T-helper 9 cell (primary cell): ENCODE results near the gene RWDD3.

Source experiments
- DNase-seq: peaks from one replicate; pipeline ENCODE4 v3.0.0-alpha.2; 2020
- total RNA-seq, 2 donors: gene quantifications; one replicate each; lab custom pipeline; 2026; lab: John Stamatoyannopoulos, UW

Gene RWDD3, protein sequence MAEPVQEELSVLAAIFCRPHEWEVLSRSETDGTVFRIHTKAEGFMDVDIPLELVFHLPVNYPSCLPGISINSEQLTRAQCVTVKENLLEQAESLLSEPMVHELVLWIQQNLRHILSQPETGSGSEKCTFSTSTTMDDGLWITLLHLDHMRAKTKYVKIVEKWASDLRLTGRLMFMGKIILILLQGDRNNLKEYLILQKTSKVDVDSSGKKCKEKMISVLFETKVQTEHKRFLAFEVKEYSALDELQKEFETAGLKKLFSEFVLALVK
- 1.9 to 4.1 reads per million in 2 donors for total RNA-seq

DNA sequence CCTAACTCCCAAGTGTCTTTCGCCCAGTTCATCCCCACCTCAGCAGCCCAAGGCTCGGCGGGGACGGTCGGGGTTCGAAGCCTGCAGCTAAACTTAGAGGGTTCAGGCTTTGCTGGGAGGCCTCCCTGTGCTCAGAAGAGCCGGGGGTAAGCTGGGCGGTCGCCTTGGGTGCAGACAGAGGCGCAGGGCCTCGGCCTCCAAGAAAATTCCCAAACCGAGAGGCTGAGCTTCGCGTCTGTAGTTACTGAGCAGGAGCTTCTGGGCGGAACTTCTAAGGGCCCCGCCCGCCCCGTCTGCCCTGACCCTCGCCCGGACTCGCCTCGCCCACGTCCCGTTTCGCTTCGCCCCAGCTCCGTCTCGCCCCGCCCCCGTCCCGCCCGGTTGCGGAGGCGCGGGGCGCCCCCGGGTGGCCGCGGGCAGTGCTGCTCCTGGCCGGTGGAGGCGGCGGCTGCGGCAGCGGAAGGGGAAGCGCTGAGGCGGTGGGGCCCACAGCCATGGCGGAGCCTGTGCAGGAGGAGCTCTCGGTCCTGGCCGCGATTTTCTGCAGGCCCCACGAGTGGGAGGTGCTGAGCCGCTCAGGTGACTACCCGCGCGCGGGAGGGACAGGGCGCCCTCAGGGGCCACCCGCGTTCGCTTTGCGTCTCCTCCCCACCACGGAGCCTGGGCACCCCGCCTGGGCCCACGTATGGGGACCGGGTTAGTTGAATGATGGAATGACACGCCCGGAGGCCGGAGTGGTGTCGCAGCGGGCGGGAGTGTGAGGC, at the start of gene RWDD3:
TSS of gene RWDD3 (plus strand) at position 474 of the 764 bp plus-strand sequence. CDS start at position 495, 21 bp downstream.
- DNase-seq = peak; percentile 91

- DNase-seq = no peak
Observed at GRCh38 chr1:95186149-95186548, 47.9 kb upstream of the RWDD3 start.

DNA sequence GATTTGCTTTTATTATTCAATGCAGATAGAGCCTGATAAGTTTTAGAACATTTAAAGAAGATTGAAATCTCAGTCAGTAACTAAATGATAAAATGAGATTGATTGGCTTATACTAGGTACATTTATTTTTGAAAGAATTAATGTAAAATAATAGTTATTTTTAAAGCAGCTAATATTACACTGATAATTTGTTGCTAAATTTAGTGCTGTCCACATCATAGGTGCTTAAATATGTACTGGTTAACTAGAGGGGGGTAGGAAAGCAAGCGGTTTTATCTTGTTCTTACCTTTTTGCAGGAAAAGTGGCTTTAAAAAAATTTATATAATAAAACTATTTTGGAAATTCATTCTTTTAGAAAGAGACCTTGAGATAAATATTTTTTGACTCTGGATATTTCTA, 40.4 kb upstream of the RWDD3 start:
- no peak for DNase-seq

GRCh38 chr1:95195046-95195445, 39.0 kb upstream of the RWDD3 start:
- no peak for DNase-seq

DNA sequence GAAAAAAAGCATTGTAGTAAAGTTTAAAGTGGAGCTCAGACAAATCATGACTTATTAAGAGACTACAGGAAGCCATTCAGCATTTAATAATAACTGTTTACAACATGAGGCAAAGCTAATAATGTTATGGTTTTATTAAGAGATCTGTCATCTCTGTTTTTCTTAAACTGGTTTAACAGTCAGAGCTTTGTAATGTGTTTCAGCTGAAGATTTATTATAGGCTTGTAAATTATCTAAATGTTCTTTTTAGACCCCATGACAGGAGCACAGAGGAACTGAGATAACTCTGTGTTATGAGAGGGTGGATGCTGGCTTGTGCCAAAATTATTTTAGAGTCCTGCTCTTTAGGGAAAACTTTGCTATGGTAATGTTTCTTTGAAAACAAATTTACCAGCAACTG, 38.0 kb upstream of the RWDD3 start:
- no peak for DNase-seq

GRCh38 chr1:95197616-95198252, 36.3 kb upstream of the RWDD3 start:
- no peak for DNase-seq

- DNase-seq = no peak
Observed at GRCh38 chr1:95201905-95202304, 32.1 kb upstream of the RWDD3 start.

DNA sequence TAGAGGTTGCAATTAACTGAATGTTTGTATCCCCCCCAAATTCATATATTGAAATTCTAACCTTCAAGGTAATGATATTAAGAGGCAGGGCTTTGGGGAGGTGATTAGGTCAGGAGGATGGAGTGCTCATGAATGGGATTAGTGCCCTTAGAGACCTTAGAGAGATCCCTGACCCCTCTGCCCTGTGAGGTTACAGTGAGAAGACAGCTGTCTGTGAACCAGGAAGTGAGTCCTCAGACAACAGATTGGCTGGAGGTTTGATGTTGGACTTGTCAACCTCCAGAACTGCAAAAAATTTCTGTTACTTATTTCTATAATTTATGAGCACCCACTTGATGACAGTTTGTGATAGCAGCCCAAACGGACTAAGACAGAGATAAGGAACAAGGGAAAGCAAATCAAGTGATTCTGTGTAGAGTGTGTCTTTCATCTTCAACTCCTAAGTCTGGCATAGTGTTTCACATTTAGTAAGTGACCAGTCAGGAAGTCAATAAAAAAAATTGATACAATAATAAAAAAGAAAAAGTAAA, 30.0 kb upstream of the RWDD3 start:
- no peak for DNase-seq

- DNase-seq = no peak
Observed at GRCh38 chr1:95206514-95206913, 27.5 kb upstream of the RWDD3 start.

GRCh38 chr1:95207223-95207935, 26.6 kb upstream of the RWDD3 start:
- no peak for DNase-seq

GRCh38 chr1:95208876-95209275, 25.1 kb upstream of the RWDD3 start:
- DNase-seq = no peak

GRCh38 chr1:95209291-95209690, 24.7 kb upstream of the RWDD3 start:
- DNase-seq = no peak

- DNase-seq = no peak
Observed at GRCh38 chr1:95216292-95216990, 17.6 kb upstream of the RWDD3 start.

DNA sequence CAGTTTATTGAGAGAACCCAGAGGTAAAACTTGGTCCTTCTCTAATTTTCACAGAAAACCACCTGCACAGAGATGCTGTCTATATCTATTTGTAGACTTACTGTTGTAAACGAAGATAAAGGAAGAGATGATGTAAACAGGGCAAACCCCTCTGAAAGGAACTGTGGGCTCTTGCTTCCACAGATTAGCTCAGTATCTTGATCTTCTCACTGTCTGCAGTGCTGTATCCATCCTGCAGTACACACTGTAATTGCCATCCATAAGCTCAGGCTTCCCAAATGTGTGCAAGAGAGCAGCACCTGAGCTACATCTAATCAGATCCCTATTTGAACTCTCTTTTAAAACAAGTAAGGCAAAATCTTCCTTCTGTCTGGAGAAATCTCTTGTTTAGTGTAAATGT, 16.6 kb upstream of the RWDD3 start:
- no peak for DNase-seq

DNA sequence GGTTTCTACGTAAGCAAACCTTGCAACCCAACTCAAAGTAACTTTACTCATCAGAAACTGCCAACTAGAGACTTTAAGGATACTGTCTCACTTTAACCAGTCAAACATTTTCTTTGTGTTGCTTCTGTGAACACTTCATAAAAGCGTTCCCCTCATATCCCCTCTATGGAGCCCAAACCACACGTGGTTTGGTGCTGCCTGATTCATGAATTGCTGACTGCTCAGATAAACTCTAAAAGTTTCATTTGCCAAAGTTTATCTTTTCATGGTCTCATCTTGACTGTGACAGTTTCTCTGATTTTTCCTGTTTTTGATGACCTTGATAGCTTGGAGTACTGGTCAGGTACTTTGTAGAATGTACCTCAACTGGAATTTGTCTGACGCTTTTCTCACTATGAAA, 14.6 kb upstream of the RWDD3 start:
- no peak for DNase-seq

DNA sequence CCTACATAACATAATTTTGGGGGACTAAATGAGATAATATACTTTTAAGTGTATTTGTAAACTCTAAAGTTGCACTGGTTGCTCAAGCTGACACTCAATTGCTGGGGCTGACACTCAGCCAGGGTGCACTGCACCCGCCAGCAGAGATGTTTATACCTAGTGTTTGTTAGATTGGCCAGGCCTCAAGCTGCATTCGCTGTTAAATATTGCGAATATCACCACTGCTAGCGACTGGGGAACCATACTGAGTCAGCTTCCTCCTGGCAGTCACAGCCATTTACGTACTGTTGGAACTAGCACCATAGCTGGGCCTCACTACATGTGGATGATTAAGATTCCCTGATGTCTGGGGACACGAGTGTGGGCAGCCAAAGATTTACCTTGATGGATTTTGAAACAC, 12.7 kb upstream of the RWDD3 start:
- DNase-seq = no peak

GRCh38 chr1:95222629-95223028, 11.4 kb upstream of the RWDD3 start:
- no peak for DNase-seq

- no peak for DNase-seq
Observed at GRCh38 chr1:95223110-95223509, 10.9 kb upstream of the RWDD3 start.

- no peak for DNase-seq
Observed at GRCh38 chr1:95226781-95227660, 7.0 kb upstream of the RWDD3 start.

DNA sequence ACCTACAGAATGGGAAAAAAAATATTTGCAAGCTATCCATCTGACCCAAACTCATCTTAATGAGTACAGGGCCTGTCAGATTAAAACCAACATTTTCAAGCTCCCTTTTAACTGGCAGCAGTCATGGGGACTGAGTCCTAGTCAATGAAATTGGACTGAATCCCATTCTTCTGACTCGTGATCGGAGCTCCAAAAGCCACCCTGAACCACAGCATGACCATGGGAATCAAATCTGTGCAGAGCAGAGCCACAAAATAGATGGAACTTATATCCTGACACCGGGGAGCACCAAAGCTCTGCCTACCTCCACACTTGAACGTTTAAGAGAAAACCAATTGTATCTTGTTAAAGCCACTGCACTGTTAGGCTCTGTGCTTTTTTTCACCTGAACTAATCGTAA, 5.0 kb upstream of the RWDD3 start:
- DNase-seq = no peak

DNA sequence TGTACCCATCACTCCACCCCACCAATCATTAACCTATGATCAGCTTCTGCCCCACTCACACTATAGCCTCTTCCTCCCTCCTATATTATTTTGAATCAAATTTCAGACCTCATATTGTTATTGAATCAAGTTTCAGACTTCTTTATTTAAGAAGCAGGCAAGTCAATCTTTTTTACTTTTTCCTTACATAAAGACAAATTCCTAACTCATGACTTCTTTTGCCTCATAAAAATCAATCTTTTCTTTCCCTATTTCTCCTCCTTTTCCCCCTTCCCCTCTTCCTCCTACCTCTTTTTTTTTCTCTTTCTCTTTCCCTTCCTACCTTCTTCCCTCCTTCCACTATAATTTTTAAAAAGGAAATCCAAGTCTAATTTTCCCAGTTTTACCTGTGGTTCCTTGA, 4.3 kb upstream of the RWDD3 start:
- DNase-seq = no peak
